Testis (tissue), 3 donors: ENCODE data around the gene HDGFL3. TPM values are rescaled to one million over a fixed set of nuclear protein-coding genes. Genes with fewer than 3 reads are reported as not detected.

ENCODE experiments used
- DNase-seq: peaks from one replicate; pipeline ENCODE4 v3.0.0-alpha.2; 2019
- H3K27ac ChIP-seq, 2 donors: fragments of 200-600 bp; sonication (generic); one replicate each; pipeline ENCODE4 v1.5.1; 2019
- H3K27me3 ChIP-seq: fragments of 200-600 bp; sonication (generic); one replicate; pipeline ENCODE4 v1.5.1; 2019
- H3K36me3 ChIP-seq: fragments of 200-600 bp; sonication (generic); one replicate; pipeline ENCODE4 v1.5.1; 2017; ENCODE audit warnings: low read depth; ENCODE audit errors: missing control alignments
- H3K4me1 ChIP-seq: fragments of 200-600 bp; sonication (generic); one replicate; pipeline ENCODE4 v1.5.1; 2019
- H3K4me3 ChIP-seq, 2 donors: fragments of 200-600 bp; sonication (generic); one replicate each; pipeline ENCODE4 v1.5.1; 2017 to 2019
- H3K9me3 ChIP-seq: fragments of 200-600 bp; sonication (generic); one replicate; pipeline ENCODE4 v1.5.1; 2017
- POLR2A ChIP-seq: fragments of 450-650 bp; IDR thresholded peaks from one replicate; pipeline ENCODE4 v1.6.1; 2017; ENCODE audit warnings: antibody characterized with exemption, mild to moderate bottlenecking, moderate library complexity
- WGBS, 2 donors: methylation state at CpG; one replicate each; pipeline ENCODE4 v1.1.5; 2018; 5-methylcytosine and 5-hydroxymethylcytosine counted together
- intact Hi-C: fragments of 100-400 bp; cut with DNase I; formaldehyde crosslinking; loops from one replicate; pipeline ENCODE4 v1.15.1; 2023; ENCODE audit warnings: low total_unique reads
- polyA plus RNA-seq: library from polyadenylated mRNA; stranded (reverse); fragments of 350-450 nt; fragmentation: Illumina TruSeq; extraction: RNeasy Lipid Tissue Mini Kit (QIAGEN cat#74804); gene quantifications from one replicate; pipeline ENCODE4 v1.2.3, GENCODE V29; 2014; ENCODE audit warnings: low read depth, low replicate concordance; ENCODE audit not compliant: insufficient read depth
- total RNA-seq, 2 donors: library from RNA; depleted of rRNA; stranded (reverse); fragments of >200 nt; gene quantifications; one replicate each; pipeline ENCODE4 v1.2.3, GENCODE V29; 2016
- TF ChIP-seq, protein P1 (sequence below), 3 experiments: fragments of 450-650 bp in 2 of 3; fragments of 200-600 bp in 1 of 3; sonication (generic) in 1 of 3; IDR thresholded peaks; one replicate each; pipeline ENCODE4 v1.5.1; 2016 to 2019; ENCODE audit warnings: antibody characterized with exemption in 3 of 3, mild to moderate bottlenecking in 2 of 3, moderate library complexity in 1 of 3

HDGFL3 gene
- total and polyA plus RNA-seq, 3 donors from 2014 or later, result 87.1 to 130 (median 94.6) TPM

DNA sequence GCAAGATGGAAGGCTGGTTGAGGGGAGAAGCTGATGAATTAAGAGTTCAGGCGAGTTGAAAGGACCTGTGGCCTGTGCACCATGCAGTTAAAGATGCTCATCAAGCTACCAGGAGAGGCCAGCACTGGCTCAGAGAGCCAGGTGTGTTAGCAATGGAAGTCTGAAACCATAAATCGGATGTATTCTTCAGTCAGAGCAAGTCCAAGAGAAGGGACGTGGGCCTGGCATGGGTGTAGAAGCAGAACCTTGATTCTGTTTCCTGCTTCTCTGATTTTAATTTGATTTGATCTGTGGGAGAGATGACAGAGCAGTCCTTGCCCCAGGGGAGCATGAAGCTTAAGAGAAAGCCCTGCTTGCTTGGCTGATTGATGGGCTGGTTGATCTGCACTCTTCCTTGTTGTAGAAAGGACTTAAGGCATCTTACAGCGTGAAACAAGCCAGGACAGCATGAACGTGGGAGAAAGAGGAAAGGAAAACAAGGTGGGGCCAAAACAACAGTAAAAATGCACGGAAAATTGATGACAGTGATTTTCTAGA, 89.3 kb downstream of the HDGFL3 start:
- WGBS, 2 donors, result 73 to 89% methylated on average over 6 of the region's 6 CpGs
- no peak for DNase-seq
- Histone ChIP-seq H3K27me3 (no peaks in the 10 kb centered on the region), H3K9me3 (no peaks in the 10 kb centered on the region), H3K4me1 (no peaks in the 10 kb centered on the region), H3K27ac (no peak overlapping the region), H3K36me3 (no peaks in the 10 kb centered on the region), H3K4me3 (no peak overlapping the region)
- TF ChIP-seq POLR2A, result no peak
- TF ChIP-seq, protein P1, sequence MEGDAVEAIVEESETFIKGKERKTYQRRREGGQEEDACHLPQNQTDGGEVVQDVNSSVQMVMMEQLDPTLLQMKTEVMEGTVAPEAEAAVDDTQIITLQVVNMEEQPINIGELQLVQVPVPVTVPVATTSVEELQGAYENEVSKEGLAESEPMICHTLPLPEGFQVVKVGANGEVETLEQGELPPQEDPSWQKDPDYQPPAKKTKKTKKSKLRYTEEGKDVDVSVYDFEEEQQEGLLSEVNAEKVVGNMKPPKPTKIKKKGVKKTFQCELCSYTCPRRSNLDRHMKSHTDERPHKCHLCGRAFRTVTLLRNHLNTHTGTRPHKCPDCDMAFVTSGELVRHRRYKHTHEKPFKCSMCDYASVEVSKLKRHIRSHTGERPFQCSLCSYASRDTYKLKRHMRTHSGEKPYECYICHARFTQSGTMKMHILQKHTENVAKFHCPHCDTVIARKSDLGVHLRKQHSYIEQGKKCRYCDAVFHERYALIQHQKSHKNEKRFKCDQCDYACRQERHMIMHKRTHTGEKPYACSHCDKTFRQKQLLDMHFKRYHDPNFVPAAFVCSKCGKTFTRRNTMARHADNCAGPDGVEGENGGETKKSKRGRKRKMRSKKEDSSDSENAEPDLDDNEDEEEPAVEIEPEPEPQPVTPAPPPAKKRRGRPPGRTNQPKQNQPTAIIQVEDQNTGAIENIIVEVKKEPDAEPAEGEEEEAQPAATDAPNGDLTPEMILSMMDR (IDR thresholded peaks at IDR 0.05), result no peak
- intact Hi-C loops, result no loop called here

- Histone ChIP-seq H3K9me3 (no peaks in the 10 kb centered on the region), H3K4me3 (no peak overlapping the region), H3K36me3 (no peaks in the 10 kb centered on the region), H3K27ac (no peak overlapping the region), H3K4me1 (no peaks in the 10 kb centered on the region), H3K27me3 (no peaks in the 10 kb centered on the region)
- no peak for TF ChIP-seq POLR2A
- TF ChIP-seq, protein P1 (IDR thresholded peaks at IDR 0.05), result no peak
- no peak for DNase-seq
- intact Hi-C loops, result no loop called here
- WGBS, 2 donors, result 93 to 94% methylated on average over 11 of the region's 11 CpGs
Measured at GRCh38 chr15:83115831-83116565, 91.6 kb downstream of the HDGFL3 start.

- H3K4me3 ChIP-seq, result no peak overlapping the region
- 94% methylated on average over 3 of the region's 3 CpGs for WGBS, 2 donors
- no peak for TF ChIP-seq POLR2A
- TF ChIP-seq, protein P1 (IDR thresholded peaks at IDR 0.05), result no peak
- H3K9me3 ChIP-seq, result no peaks in the 10 kb centered on the region
- DNase-seq, result no peak
- intact Hi-C loops, result no loop called here
- no peaks in the 10 kb centered on the region for H3K27me3 ChIP-seq
- no peaks in the 10 kb centered on the region for H3K4me1 ChIP-seq
- H3K36me3 ChIP-seq, result no peaks in the 10 kb centered on the region
- H3K27ac ChIP-seq, result no peak overlapping the region
Measured at GRCh38 chr15:83115410-83115809, 92.2 kb downstream of the HDGFL3 start.

GRCh38 chr15:83114856-83115255, 92.8 kb downstream of the HDGFL3 start:
- no peak overlapping the region for H3K27ac ChIP-seq
- intact Hi-C loops, result no loop called here

More at GRCh38 chr15:83114856-83115255, 92.8 kb downstream of the HDGFL3 start:
- no peak overlapping the region for H3K4me3 ChIP-seq
- no peak for DNase-seq
- H3K36me3 ChIP-seq, result no peaks in the 10 kb centered on the region
- TF ChIP-seq, protein P1 (IDR thresholded peaks at IDR 0.05), result no peak
- TF ChIP-seq POLR2A, result no peak
- no peaks in the 10 kb centered on the region for H3K27me3 ChIP-seq
- H3K9me3 ChIP-seq, result no peaks in the 10 kb centered on the region
- no peaks in the 10 kb centered on the region for H3K4me1 ChIP-seq
- WGBS, 2 donors, result 92 to 94% methylated on average over 6 of the region's 6 CpGs
